NT2/D1 (cell line): ENCODE results near the gene SEC63.
"Not testable (repeated sequence)": the region's sequence is repeated elsewhere in the genome, so short reads cannot be mapped to it uniquely, and the experiment has no call there.

Source experiments
- SUZ12 ChIP-seq: IDR thresholded peaks from 2 replicates; pipeline ENCODE4 v1.6.1; 2011; ENCODE audit not compliant: insufficient read length, insufficient read depth; ENCODE audit errors: extremely low read depth
- YY1 ChIP-seq: IDR thresholded peaks from 2 replicates; pipeline ENCODE4 v1.6.1; 2011; ENCODE audit not compliant: insufficient read length, insufficient read depth
- ZNF274 ChIP-seq: IDR thresholded peaks from 2 replicates; pipeline ENCODE4 v1.6.1; 2011; ENCODE audit warnings: mild to moderate bottlenecking, low read depth, low read length

DNA sequence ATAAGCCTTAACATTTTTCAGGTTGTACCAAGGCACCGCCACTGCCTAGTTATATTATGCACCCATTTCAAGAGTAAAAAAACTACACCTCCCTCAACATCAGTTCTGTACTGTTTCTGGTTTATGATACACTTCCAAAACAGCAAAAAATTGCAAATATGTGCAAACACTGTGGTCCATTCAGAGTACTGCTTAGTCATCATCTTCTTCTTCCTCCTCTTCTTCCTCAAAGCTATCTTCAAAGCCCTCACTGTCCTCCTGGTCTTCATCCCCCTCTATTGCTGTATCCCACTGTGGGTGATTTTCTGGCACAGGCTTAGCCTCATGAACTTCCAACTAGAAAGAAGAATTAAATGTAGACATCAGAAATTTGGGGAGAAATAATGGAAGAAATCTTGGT is 86.5 kb downstream of the SEC63 start:
- not testable (repeated sequence) for TF ChIP-seq ZNF274, SUZ12, YY1
